HG02759 (cell line): ENCODE results near the gene PPP1R3C.
A peak's percentile ranks its signal among the peaks of the same experiment; 100 is the strongest.

Experiments
- ATAC-seq: cut with Tn5 transposase; IDR thresholded peaks from one replicate; pipeline ENCODE4 v1.9.1; 2021; ENCODE audit warnings: mild to moderate bottlenecking, moderate library complexity; ENCODE audit not compliant: unreplicated experiment

The PPP1R3C gene

DNA sequence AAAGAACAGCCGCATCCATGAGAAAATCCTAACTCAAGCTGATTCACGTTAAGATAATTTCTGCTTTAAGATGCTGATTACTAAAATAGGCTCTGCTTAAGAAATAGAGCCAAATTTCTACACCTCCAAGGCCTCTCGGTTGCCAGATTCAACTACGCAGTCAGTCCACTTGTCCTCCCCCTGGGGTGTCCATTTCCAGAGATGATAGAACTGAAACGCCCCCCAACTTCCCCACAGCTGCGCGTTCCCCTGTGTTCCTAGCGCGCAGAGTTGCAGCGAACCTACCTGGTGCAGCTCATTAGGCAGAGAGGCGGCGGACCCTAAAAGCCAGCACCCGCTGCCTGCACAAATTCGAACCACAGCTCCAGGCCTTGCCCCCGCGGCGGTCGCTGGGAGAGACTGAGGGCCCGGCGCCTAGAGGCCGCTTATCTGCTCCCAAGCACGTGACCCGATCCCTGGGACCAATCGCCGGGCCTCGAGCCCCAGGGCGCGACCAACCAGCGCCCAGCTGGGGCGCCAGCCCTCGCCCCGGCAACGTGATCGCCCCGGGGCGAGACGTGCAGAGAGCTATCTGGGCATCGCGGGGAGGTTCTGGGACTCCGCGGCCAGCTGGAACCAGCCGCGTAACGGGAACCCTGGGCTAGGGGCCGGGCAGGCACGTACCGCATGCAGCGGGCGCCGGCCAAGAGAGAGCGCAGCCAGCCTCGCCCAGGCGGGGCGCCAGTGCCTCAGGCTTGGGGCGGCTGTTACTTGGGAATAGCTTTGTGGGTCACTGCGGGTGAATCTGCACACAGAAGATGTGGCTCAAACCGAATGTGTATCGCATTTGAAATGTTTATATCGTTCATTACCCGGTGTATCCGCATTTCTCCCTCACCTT, at the start of gene PPP1R3C:
Gene PPP1R3C (minus strand): TSS at position 401 of the 880 bp plus-strand sequence. CDS start 102 bp downstream, at position 299.
- ATAC-seq: peak; percentile 92

DNA sequence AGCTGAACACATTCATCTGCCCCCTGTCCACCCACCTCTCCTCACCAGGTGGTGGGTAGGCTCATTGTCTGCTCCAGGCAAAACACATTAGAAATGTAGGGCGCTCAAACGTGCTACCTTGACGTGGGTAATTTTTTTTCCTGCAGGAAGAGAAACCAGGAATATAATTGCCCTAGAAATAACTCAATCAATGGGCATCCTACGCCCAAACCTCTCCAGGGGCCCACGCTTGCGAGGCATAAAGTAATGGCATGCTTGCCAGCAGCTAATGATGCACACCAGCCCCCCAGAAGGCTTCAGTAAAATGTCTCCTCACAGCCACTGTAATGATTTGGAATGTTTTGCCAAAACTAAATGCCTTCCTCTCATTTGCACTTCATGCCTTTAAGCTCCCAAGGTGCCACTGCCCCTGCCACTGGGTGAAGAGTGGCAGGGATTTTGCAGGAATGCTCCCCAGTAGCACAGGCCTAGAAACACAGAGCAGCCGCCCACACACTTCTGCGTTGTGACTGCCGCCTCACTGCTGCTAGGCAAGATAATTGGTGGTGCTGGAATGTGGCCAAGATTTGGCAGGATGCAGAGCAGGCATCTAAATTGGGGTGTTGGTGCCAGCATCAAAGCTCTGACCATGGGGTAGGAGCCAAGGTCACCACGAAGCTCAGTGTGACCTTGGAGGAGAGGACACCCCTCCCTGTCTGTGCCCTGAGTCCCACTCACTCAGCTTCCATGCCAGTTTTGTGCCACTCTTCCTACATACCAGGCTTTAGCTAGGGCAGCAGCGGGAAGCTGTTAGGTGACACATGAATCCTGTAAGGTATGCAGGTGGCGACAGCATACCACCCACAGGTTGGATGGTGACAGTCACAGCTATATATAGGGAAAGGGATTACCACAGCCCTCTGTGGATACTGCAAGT, 48.7 kb upstream of the PPP1R3C start:
- no peak for ATAC-seq

DNA sequence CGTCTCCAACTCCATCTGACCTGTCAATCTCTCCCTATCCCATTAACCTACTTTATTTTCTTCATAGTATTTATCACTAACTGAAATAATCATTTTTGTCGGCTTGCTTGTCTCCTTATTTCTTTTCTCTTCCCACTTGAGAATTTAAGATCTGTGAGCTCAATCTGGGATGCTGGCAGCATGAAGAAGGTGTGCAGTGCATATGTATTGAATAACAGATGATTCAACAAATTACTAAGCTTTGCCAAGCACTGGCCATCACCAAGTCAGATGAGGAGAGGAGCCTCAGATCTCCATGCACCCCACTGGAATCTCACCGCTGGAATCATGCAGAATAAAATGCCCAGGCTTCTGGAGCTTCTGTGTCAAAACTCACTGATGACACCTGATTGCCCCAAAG, 47.6 kb upstream of the PPP1R3C start:
- no peak for ATAC-seq

DNA sequence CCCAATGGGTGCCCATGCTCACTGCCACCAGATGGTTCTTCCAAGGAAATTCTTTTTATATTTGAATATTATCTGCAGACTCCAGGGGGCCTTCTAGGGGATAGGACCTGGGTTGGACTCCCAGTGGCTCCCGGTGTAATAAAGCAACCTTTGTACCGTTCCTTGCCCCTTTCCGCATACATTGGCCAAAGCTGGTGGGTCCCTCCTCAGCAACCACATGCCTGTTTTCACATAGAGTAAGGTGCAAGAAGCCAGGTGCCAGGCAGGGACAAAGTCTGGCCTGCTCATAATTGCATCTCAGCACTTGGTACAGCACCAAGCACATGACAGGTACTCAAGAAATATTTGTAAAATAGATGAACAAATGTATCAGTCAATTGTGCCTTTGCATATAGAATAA, 46.4 kb upstream of the PPP1R3C start:
- no peak for ATAC-seq

DNA sequence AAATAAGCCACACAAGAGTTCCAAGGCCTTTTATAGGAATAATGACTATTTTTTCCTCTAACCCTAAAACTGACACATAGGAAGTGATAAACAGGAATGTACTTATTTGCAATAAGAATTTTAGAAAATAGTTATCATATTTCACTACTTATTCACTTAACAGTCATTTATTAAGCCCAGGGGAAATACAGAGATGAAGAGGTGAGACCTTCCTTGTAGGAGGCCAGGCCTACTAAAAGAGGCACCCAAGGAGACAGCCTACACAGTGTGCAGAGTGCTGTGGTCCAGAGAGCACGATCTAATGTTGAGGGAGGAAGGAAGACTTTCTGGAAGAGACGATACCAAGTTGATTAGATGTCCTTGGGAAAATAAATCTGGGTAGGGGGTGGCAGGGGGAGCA, 45.0 kb upstream of the PPP1R3C start:
- ATAC-seq: no peak

DNA sequence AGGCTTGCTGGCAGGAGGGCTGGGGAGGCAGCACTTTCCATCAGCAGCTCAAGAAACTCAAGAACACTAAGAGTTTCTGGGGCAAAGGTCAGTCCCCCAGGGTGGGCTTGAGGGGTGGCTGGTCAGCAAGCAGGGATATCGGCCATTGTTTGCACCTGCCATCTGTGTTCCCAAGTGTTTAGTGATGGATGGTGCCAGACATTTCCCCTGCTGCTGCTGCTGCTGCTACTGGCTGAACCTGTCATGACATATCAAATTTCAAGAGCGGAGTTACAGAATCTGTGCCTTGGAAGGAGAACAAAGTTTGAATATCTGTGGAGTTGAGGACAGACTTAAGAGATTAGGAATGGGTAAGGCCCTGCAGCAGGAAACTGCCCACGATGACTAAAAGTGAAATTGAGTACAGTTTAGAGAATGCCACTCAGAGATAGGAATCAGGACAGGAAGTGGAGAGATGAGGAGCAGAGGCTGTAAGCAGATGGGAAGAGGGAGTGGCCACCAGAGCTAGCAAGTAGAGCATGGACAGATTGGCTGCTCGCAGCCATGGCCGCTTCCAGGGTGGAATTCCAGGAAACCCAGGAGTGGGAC, 39.2 kb upstream of the PPP1R3C start:
- no peak for ATAC-seq

DNA sequence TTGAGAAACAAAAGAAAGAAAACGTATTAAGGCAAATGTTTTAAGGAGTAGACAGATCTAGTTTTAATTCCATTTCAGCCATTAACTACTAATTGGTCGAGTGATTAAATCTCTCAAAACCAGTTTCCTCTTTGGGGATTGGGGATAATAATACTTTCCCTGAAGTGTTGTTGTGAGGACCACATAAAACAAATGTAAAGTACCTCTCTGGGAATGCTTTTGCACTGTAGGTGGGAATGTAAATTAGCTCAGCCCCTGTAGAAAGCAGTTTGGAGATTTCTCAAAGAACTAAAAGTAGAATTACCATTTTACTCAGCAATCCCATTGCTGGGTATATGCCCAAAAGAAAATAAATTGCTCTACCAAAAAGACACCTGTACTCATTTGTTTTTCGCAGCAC, 36.0 kb upstream of the PPP1R3C start:
- no peak for ATAC-seq

DNA sequence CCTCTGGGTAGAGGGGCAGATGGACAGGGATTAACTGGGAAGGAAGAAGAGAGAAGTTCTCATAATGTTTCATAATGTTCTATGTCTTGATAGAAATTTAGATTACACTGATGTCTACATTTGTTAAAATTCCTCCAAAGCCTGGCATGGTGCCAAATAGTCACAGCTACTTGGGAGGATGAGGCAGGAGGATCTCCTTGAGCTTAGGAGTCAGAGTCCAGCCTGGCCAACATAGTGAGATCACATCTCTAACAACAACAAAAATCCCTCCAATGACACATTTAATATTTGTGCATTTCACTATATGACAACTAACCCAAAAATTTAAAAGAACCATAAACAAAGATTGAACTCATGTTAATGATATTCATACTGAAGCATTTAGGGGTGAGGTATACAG, 33.0 kb upstream of the PPP1R3C start:
- no peak for ATAC-seq

DNA sequence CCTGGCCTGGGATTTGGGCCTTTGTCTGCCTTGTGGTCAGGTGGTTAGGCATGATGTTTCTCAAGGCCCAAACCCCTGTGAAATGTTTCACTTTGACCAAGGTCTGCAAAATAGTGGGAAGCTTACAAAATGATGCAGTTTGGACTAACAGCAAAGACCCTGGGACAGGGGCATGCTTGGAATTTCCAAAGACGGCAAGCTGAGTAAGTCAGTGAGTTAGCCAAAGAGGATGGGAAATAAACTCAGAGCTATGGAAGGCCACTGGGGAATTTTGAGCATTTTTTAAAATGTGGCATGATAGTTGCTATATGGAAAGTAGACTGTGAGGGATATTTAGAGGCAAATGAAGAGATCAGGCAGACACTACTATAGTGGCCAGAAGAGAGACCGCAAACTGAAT, 31.6 kb upstream of the PPP1R3C start:
- ATAC-seq: no peak

DNA sequence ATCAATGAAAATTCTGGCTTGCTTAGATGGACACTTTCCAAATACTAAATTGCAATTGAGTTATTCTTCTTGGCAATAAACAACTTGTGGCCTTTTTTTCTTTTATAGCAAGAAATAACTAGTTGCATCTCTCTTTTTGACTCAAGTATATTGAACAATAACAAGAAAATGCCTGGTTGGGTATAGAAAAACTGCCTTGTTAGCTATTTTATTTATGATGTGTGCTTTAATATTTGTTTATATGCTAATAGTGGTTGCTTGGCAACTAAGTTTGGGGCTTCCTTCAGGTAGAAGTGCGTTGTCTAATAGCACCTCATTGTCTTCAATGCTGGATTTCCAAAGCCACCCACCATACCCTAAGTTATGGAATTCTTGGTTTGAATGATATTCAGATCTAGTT, 30.1 kb upstream of the PPP1R3C start:
- ATAC-seq: no peak

DNA sequence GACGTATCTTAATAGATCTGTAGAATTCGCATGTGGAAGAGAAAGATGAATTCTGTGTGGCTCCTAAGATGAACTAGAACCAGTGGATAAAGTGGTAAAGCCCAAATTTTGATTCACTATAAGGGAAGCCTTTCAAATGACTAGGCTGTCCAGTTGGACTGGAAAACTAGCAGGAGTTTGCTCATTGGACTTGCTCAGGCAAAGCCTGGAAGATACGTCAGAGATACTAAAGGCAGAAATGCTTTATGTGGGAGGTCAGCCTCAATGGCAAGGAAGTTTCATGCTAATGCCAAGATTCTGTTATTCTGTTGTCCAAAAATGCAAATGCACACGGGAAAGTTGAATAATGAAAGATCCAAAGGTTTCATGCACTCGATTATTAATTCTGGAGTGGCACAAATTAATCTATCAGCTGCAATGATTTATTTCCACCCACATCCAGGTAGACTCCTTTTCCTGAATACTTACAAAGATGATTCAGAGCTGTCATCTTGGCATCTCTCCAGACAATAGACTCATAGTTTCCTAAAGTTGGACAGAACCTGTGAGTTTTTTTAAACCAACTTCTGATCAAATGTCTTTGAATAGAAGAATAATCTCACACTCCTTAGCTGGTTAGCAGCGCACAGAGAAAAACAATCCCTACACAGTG, 20.5 kb upstream of the PPP1R3C start:
- ATAC-seq: no peak

DNA sequence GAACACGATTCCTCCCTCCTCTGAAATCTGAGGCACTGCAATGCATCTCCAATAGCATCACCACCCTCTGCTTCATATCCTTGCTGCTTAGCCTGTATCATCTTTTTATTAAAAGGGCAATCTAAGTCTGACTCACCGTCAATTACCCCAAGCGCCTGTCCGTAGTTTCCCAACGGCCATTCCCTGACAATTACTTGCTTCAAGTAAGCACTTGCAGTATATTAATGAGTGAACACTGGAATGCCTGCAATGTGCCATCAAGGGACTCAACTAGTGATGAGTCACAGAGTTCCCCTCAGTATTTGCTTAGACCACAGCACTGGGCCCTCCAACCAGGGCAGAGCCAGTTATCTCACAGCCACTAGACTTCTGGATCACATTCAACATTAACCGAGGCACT, 19.5 kb upstream of the PPP1R3C start:
- ATAC-seq: no peak

DNA sequence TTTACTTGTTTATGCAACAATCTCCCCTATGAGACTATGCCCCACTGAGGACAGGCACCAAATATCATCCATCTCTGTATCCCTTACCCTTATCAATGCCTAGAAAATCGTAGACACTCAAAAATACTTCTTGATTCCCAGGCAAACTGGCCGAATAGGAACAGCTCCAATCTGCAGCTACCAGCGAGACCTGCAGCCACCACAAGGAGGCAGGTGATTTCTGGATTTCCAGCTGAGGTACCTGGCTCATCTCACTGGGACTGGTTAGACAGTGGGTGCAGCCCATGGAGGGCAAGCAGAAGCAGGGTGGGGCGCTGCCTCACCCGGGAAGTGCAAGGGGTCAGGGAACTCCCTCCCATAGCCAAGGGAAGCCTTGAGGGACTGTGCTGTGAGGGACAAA, 10.8 kb upstream of the PPP1R3C start:
- ATAC-seq: no peak

DNA sequence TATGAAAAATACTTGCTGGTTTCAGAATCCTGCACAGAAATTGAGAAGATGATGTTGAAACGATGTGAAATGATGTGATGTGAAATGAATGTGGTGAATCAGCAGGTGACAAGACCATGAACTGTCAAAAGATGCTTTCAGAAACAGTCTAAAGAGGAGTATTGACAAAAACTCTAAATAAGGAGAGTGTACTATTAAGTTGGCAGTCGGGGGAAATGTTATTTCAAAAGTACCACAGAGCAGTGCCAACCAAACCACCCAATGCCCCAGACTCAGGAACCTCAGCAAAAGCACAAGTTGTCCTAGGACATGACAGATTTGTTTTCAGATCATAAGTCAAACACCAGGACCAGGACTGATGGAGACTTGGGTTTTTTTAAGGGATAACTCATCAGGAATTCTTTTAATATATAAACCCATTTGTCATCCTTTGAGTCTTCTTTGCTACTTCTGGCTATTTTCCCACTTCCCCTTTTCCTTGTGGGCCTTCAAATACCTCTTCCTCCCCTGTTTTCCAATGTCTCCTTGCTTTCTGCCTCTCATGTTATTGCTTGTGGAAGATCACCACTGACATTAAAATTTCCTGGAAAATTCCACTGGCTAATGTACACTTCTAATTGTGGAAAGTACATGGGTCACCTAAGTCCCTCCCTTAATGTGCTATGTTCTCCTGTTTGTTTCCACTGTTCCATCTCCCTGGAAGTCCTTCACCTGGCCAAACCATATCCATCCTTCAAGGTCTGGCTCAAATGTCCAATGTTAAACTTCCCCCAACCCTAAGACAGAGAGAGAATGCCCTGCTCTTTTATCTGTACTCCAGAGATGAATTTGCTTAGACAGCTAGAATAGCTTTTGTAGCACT, 10.2 kb upstream of the PPP1R3C start:
- ATAC-seq: no peak

DNA sequence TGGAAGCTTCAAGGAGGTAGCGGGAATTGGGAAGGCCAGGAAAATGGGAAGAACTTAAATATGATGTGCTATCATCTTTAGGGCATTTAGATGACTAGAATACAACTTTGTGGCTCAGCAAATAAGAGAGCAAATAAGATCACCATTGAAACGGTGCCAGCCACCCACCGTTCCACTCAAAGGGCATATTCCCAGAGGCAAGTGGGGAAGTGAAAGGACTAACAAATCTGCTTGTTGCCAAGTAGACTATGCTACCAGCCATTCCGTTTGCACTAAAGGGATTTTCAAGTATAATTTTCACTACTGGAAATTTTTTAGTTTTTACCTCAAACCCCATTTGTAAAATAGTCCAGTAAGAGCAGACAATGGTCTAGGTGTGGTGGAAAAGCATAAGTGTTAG, 4.0 kb upstream of the PPP1R3C start:
- no peak for ATAC-seq

DNA sequence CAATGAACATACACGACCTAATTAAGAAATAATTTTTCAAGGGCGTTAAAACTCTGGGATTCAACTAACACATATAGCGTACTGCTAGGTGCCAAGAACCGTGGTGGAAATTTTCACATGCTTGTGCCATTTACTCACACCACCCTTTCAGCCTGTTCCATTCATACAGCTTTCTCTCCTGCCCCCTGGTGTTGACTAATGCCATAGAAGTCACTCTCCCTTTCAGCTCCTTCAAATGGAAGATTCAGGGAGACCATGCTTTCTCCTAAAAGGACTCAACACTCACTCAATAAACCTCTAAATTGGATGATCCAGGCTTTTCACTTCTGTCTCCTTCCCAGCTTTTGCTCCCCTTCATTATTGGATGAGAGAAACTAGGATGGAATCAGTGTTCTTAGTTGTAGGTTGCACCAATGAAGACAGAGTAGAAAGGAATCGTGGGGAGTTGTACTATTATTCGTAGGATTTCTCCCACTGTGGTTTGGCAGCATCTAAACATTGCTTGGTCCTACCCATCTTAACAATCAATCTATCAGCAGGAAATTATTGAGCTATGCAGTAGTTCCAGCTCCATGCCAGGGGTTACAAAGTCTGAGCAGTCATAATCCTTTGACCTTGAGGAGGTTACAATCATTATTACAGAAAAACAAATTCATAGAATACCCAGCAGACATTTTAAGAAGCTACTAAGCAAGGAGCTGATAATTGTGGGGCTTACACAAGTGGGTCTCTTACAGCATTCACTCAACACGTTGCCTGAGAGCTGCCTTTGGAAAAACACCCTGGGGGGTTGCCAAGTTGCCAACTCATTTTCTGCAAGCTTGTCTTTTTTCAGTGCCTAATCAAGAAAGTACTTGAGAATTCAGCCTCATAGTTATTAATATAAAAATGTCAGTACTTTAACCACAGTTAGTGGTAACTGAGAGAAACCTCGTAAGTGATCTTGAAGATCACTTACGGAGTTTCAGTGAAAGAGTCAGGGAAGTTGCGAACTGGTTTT, 2.8 kb upstream of the PPP1R3C start:
- no peak for ATAC-seq

DNA sequence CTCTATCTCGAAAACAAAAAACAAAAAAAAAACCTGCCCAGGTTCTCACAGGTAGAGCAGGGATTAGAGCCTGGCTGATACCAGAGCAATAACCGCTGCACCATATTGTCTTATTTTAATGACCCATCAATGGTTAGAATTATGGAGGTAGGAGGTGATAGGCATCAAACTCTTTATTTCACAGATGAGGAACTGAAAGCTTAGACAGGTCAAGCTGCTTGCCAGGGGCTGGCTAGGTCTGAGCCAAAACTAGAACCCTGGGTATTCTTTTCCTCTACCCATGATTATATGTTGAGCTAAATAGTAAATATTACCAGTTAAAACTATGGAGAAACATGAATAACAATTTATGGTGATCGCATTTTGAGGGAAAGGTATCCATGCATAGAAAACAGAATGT, 2.0 kb upstream of the PPP1R3C start:
- no peak for ATAC-seq

DNA sequence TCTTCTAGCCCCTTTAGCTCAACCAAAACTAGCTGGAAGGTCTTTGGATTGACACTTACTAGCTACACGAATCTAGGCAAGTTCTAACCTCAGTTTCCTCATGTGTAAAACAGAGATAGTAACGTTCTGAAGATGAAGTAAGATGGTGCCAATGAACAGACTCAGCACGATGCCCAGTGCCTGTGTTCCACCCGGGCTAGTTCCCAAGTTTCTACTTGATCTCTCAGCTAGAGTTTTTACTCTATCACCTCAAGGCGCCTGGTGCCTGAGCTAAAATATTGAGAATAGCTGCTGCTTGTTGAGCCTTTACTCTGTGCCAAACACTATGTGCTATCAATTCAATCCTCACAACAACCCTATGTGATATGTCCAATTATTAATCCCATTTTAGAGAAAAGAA, 1.4 kb upstream of the PPP1R3C start:
- no peak for ATAC-seq

DNA sequence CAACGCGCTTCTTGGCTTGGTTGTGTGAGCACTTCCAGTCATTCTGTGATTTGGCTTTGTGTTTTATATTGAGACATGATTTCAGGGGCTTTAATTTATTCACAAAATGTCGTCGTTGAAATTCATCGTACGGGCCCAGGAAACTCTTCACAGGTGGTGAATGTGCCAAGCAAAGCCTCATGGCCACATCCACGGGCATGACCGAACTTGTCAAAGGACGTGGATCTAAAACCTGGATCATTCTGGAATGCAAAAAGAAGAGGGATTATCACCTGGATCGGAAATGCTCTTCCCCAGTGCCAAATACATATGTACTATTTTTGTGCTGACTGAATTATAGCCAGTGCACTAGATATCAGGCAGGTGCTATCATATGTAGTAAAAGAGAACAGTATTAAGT, 2.2 kb downstream of the PPP1R3C start:
- no peak for ATAC-seq
